ENCODE results near the gene APEH.

The APEH gene

DNA sequence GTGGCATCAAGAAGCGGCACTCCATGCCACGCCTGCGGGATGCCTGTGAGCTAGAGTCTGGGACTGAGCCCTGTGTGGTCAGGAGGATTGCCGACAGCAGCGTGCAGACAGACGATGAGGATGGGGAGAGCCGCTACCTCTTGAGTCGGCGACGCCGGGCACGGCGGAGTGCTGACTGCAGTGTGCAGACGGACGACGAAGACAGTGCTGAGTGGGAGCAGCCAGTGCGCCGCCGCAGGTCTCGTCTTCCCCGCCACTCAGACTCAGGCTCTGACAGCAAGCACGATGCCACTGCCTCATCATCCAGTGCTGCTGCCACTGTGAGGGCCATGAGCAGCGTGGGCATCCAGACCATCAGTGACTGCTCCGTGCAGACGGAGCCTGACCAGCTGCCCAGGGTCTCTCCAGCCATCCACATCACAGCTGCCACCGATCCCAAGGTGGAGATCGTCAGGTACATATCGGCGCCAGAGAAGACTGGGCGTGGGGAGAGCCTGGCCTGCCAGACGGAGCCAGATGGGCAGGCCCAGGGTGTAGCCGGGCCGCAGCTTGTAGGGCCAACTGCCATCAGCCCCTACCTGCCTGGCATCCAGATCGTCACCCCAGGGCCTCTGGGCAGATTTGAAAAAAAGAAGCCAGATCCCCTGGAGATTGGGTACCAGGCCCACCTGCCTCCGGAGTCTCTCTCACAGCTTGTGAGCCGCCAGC, 16.8 kb upstream of the APEH start:
- H3K9ac ChIP-seq (ENCODE audit: low read length) = no peak overlapping the region
- H3K27ac ChIP-seq (ENCODE audit: low read depth, low read length) = no peak overlapping the region
- H3K36me3 ChIP-seq (ENCODE audit: low read length) = no peaks in the 10 kb centered on the region
- H3K9me2 ChIP-seq (replicated peaks; ENCODE audit: insufficient read depth, low read length) = no peaks in the 10 kb centered on the region
- no peaks in the 10 kb centered on the region for H3K79me2 ChIP-seq (ENCODE audit: insufficient read depth, low read length)
- H4K20me1 ChIP-seq (ENCODE audit: low read depth, low read length) = no peaks in the 10 kb centered on the region
- TF ChIP-seq EZH2phosphoT487 (conservative IDR thresholded peaks at IDR 0.05; ENCODE audit: low read length) = no peak
- TF ChIP-seq, protein P1, sequence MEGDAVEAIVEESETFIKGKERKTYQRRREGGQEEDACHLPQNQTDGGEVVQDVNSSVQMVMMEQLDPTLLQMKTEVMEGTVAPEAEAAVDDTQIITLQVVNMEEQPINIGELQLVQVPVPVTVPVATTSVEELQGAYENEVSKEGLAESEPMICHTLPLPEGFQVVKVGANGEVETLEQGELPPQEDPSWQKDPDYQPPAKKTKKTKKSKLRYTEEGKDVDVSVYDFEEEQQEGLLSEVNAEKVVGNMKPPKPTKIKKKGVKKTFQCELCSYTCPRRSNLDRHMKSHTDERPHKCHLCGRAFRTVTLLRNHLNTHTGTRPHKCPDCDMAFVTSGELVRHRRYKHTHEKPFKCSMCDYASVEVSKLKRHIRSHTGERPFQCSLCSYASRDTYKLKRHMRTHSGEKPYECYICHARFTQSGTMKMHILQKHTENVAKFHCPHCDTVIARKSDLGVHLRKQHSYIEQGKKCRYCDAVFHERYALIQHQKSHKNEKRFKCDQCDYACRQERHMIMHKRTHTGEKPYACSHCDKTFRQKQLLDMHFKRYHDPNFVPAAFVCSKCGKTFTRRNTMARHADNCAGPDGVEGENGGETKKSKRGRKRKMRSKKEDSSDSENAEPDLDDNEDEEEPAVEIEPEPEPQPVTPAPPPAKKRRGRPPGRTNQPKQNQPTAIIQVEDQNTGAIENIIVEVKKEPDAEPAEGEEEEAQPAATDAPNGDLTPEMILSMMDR (IDR thresholded peaks at IDR 0.05; ENCODE audit: insufficient read depth, low read length, poor library complexity, severe bottlenecking) = no peak
- no peaks in the 10 kb centered on the region for H3K27me3 ChIP-seq (ENCODE audit: low read length)
- no peaks in the 10 kb centered on the region for H3K9me3 ChIP-seq (ENCODE audit: insufficient read depth, low read length)
- H3K4me3 ChIP-seq (ENCODE audit: insufficient read depth, low read length, poor library complexity, severe bottlenecking) = no peak overlapping the region
- H3F3A ChIP-seq (ENCODE audit: insufficient read depth) = no peaks in the 10 kb centered on the region
- H2AFZ ChIP-seq (ENCODE audit: low read depth, low read length, severe bottlenecking) = no peak overlapping the region
- no peak overlapping the region for H3K4me2 ChIP-seq (ENCODE audit: low read depth, low read length, poor library complexity, severe bottlenecking)

DNA sequence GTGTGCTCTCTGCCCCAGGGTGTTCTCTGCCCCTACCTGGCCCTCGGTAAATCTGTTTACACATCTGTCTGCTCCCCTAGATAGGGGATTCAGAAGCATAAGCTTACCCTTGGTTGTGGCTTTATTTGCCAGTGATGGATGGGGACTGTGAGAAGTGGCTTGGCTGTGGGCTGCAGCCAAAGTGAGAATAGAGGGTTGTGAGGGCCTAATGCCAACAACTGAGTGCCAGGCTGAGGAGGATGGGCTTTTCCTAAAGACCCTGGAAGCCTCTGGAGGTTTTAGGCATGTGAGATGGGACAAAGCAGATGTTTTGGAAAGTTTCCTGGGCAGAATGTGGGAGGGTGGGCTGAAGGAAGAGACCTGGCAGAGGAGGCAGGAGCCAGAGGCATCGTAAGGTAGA, 15.4 kb upstream of the APEH start:
- TF ChIP-seq, protein P1 (IDR thresholded peaks at IDR 0.05; ENCODE audit: insufficient read depth, low read length, poor library complexity, severe bottlenecking) = no peak
- TF ChIP-seq EZH2phosphoT487 (conservative IDR thresholded peaks at IDR 0.05; ENCODE audit: low read length) = no peak
- H3K9me2 ChIP-seq (replicated peaks; ENCODE audit: insufficient read depth, low read length) = no peaks in the 10 kb centered on the region
- no peak overlapping the region for H3K4me2 ChIP-seq (ENCODE audit: low read depth, low read length, poor library complexity, severe bottlenecking)
- no peak overlapping the region for H3K27ac ChIP-seq (ENCODE audit: low read depth, low read length)
- no peaks in the 10 kb centered on the region for H4K20me1 ChIP-seq (ENCODE audit: low read depth, low read length)
- H3K36me3 ChIP-seq (ENCODE audit: low read length) = no peaks in the 10 kb centered on the region
- H3F3A ChIP-seq (ENCODE audit: insufficient read depth) = no peaks in the 10 kb centered on the region
- H3K27me3 ChIP-seq (ENCODE audit: low read length) = no peaks in the 10 kb centered on the region
- no peaks in the 10 kb centered on the region for H3K9me3 ChIP-seq (ENCODE audit: insufficient read depth, low read length)
- no peak overlapping the region for H3K9ac ChIP-seq (ENCODE audit: low read length)
- no peak overlapping the region for H2AFZ ChIP-seq (ENCODE audit: low read depth, low read length, severe bottlenecking)
- H3K4me3 ChIP-seq (ENCODE audit: insufficient read depth, low read length, poor library complexity, severe bottlenecking) = no peak overlapping the region
- H3K79me2 ChIP-seq (ENCODE audit: insufficient read depth, low read length) = no peaks in the 10 kb centered on the region

DNA sequence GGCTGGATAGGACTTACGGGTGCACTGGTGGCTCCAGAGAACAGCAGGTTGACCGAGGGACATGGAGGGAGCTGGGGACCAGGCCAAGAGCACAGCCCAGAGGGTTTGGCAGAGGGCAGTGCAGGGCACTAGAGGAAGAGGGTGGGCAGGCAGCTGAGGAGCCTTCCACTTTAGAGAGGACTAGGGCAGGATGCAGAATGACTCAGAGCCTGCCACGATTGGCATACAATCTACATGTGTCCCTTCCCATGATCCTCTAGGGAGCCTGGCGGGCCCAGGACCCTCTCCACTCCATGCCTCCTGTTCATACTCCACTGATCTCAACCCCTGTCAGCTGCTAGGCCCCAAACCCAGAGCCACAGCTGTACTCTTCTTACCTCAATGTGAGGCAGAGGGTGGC, 14.4 kb upstream of the APEH start:
- Histone ChIP-seq H4K20me1 (ENCODE audit: low read depth, low read length) (no peaks in the 10 kb centered on the region), H3K9ac (ENCODE audit: low read length) (no peak overlapping the region), H3K79me2 (ENCODE audit: insufficient read depth, low read length) (no peaks in the 10 kb centered on the region), H3K4me3 (ENCODE audit: insufficient read depth, low read length, poor library complexity, severe bottlenecking) (no peak overlapping the region), H3K27ac (ENCODE audit: low read depth, low read length) (no peak overlapping the region), H2AFZ (ENCODE audit: low read depth, low read length, severe bottlenecking) (no peak overlapping the region), H3K36me3 (ENCODE audit: low read length) (no peaks in the 10 kb centered on the region), H3K9me2 (replicated peaks; ENCODE audit: insufficient read depth, low read length) (no peaks in the 10 kb centered on the region), H3K27me3 (ENCODE audit: low read length) (no peaks in the 10 kb centered on the region), H3K9me3 (ENCODE audit: insufficient read depth, low read length) (no peaks in the 10 kb centered on the region), H3K4me2 (ENCODE audit: low read depth, low read length, poor library complexity, severe bottlenecking) (no peak overlapping the region), H3F3A (ENCODE audit: insufficient read depth) (no peaks in the 10 kb centered on the region)
- TF ChIP-seq, protein P1 (IDR thresholded peaks at IDR 0.05; ENCODE audit: insufficient read depth, low read length, poor library complexity, severe bottlenecking) = no peak
- TF ChIP-seq EZH2phosphoT487 (conservative IDR thresholded peaks at IDR 0.05; ENCODE audit: low read length) = no peak
